SKM-1 (cell line): ENCODE results near the gene MYH14.

Experiments
- DNase-seq: peaks from one replicate; lab custom pipeline; 2025; ENCODE audit not compliant: unreplicated experiment; lab: John Stamatoyannopoulos, UW

Gene MYH14

DNA sequence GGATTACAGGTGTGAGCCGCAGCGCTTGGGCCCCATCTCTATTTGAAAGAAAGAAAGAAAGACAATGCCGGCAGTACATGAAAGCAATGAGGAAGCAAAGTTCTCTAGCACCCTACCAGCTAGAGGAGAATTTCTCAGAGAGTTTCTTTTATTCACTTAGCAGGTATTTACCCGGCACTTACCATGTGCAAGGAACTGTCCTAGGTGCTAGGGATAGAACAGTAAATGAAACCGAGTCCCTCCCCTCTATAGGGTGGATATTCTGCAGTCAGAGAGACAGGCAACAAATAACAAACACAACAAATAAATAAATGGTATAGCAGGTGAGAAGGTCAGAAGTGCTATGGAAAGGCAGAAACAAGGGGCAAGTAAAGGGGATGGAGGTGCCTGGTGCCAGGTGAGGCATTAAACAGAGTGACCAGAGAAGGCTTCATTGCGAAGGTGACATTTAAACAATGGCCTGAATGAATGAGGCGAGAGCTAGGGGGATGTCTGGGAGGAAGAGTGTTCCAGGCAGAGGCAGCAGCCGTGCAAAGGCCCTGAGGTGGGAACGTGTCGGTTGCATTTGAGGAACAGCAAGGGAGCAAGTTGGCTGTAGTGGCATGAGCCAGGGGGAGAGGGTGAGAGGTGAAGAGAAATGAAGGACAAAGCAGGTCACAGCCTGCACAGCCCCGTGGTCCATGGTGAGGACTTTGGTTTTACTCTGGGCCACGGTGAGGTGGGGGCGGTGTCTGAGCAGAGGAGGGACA is 10.8 kb upstream of the MYH14 start:
- DNase-seq, result no peak

- no peak for DNase-seq
These were observed 8.2 kb upstream of the MYH14 start for GRCh38 chr19:50195224-50195623.

GRCh38 chr19:50196322-50196932 is 7.0 kb upstream of the MYH14 start:
- no peak for DNase-seq

DNA sequence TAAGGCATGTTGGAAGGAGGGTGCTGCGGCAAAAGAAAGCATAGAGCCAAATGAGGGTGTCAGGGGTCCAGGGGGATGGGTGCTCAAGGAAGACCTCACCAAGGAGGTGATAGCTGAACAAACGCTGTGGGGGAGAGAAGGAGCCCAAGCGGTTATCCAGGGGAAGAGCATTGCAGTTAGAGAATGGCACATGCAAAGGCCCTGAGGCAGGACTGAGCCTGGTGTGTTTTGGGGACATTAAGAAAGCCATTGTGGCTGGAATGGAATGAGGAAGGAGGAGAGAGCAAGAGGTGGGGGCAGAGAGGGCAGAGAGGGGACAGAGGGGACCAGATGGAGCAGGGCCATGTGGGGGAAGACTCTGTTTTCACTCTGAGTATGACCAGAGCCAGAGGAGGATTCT is 6.1 kb upstream of the MYH14 start:
- DNase-seq, result no peak

GRCh38 chr19:50198431-50199258 is 4.8 kb upstream of the MYH14 start:
- DNase-seq, result no peak

GRCh38 chr19:50199259-50199555 is 4.2 kb upstream of the MYH14 start:
- no peak for DNase-seq

GRCh38 chr19:50202386-50202785 is 1.0 kb upstream of the MYH14 start:
- DNase-seq, result no peak

DNA sequence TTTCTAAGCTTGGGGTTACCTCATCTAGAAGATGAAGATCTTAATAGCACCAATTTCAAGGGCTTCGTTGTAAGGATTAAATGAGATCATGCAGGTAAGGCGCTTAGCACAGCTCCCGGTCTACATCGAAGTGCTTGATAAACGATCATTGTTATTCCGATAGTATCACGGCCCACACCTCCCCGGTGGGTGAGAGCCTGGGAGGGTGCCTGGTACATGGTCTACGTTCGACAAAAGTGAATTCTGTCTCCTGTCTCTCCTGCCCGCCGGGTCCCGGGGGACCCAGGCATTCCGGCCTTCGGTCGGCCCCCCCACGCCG is 501 bp upstream of the MYH14 start:
- DNase-seq, result no peak

DNA sequence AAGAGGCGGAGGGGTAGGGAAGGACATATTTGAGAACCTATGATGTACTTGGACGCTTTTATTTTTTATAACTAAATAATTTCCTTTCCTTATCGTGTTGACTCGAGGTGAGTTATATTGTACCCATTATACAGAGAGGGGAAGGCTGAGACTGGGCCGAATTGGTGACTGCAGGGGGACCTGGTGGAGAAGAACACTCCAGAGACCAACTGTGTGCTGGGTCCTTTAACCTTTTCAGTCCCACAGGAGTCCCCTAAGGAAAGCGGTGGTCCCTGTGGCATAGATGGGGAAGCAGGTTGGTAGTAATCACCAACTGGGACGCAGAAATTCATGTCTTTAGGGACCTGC is 633 bp downstream of the MYH14 start:
- no peak for DNase-seq

DNA sequence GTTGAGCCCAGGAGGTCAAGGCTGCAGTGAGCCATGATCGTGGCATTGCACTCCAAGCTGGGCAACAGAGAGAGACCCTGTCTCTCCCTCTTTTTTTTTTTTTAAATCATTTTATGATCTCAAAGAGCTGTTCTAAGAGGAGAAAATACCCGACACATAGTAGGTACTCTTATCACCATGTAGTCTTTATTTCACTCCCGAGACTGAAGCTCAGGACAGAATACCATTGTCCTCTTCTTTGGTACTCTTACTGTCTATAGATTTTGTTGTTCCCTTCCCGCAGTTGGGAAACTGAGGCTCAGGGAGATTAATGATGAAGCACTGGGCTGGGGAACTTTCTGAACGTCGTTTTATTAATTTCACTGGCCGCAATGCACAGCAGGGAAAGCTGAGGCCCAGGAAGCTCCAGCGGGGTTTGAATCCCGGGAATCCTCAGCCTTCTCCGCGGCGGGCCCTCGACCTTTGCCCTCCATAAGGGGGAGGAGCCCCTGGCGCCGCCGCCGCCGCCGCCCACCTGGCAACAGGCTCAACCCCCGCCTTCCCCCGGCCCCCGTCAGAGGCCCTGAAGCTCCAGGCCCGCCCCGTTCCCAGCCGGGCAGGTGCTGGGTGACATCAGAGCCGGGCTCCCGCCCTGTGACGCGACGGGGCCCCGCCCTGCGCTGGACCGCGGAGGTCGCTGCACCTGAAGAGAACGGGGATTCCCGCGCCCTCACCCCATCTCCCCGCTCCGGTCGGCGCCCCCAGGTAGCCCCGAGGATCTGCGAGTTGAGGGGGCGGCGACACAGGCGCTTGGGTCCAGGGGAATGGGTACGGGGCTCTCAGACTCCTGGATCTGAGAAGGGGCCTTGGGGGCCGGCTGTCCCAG is 1.6 kb downstream of the MYH14 start:
- no peak for DNase-seq

GRCh38 chr19:50205681-50206138 is 2.3 kb downstream of the MYH14 start:
- DNase-seq, result no peak

DNA sequence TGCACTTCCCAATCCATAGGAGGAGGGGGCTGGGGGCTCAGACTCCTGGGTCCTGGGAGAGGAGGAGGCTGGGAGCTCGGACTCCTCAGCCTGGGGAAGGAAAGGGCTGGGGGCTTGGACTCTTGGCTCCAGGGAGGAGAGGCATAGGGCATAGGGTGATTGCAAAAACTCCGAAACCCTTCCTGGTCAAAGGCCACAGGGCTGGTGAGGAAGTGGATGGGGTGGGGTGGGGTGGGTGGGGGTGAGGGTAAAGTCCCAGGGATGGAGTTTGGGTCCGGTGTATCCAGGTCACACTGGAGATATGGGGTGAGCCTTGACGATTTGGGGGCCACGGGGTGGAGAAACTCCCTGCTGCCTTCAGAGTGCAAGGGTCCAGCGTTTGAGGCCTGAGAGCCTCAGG is 2.8 kb downstream of the MYH14 start:
- no peak for DNase-seq

DNA sequence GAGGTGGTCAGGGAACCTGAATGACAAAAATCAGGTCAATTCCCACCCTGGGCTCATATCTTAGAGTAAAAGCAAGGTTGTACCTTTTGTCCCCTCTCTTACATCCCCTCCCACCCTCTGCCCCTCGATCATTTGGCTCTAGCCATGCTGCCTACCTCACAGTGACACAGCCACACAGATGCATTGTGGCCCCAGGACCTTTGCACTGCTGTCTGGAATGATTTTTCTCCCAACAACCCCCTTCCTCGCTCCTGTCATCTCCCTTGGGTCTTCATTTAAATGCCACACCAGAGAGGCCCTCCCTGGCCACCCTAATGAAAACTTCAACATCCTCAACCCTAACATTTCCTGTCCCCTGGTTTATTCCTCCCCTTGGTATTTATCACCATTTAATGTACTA is 4.3 kb downstream of the MYH14 start:
- no peak for DNase-seq

DNA sequence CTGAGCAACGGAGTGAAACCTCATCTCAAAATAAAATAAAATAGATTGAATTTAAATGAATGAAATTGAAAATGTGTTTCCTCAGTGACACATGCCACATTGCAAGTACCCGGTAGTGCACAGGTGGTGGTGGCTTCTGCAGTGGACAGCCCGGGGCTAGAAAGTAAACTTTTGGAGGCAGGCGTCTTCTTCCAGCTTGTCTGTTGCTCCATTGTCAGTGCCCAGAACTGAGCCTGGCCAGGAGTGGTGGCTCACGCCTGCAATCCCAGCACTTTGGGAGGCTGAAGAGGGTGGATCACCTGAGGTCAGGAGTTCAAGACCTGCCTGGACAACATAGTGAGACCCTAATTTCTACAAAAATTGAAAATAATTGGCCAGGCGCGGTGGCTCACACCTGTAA is 5.7 kb downstream of the MYH14 start:
- no peak for DNase-seq

GRCh38 chr19:50210425-50210824 is 7.0 kb downstream of the MYH14 start:
- no peak for DNase-seq

- no peak for DNase-seq
These were observed 10.5 kb downstream of the MYH14 start for GRCh38 chr19:50213925-50214324.

- no peak for DNase-seq
These were observed 11.5 kb downstream of the MYH14 start for GRCh38 chr19:50214699-50215543.

DNA sequence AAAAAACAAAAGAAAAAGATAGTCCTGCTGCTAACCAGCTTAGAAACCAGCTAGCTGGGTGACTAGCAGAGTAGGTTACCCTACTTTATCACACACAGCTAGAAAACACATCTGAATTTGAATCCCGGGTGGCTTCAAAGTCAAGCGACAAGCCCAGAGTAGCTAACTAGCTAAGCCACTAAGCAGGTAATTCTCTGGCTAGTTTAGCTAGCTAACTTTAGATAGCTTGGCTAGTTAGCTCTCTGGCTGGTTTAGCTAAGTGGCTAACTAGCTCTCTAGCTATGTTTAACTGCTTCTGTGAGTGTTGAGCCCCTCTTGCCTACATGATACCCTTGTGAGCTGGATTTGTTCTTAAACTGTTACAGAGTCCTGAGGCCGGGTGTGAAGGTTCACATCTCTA is 12.4 kb downstream of the MYH14 start:
- DNase-seq, result no peak

DNA sequence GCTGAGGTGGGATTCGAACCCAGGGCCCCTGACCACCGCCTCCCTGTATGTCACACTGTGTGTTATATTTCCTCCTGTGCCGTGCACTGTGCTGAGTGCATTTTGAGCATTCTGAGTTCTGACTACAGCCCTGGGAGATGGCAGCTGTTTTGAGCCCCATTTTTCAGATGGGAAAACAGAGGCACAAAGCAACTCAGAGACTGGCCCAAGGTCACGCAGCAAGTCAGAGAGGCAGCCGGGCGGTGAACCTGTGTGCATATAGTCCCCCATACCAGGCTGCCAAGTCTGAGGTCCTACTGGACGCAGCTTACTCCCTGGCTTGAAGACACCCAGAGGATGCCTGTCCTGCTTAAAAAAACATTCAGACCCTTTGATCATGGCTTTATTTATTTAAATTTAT is 17.7 kb downstream of the MYH14 start:
- DNase-seq, result no peak

DNA sequence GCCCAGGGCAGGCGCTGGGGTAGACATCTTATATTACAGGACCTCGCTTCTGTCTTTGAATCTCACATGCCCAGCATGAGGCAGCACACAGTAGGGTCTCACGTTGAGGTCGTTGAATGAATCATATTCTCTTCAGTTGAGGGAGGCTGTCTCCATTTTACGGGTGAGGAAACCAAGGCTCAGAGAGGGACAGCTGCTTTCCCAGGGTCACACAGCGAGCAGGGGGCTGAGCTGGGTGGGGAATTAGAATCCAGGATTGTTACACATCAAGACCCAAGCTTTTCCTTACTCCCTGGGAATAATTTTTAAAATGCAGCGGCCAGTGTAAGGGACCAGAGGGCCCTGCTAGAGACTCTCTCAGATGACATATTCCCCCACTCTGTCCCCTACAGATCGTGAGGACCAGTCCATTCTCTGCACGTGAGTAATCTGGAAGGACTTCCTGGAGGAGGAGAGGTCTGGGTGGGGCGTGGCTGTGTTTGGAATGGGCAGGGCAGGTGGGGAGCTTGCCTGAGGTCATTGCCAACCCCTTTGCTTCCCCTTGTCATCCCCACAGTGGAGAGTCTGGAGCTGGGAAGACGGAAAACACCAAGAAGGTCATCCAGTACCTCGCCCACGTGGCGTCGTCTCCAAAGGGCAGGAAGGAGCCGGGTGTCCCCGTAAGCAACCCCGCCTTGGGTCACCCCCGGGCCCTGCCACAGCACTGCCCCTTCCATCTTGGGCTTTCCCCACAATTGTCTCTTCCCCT is 19.4 kb downstream of the MYH14 start:
- no peak for DNase-seq
